CD4-positive, alpha-beta T cell treated with Interleukin-17A for 4 hours (primary cell): ENCODE results near the gene OAT.
A peak's percentile ranks its signal among the peaks of the same experiment; 100 is the strongest.

ENCODE experiments used
- DNase-seq: peaks from one replicate; pipeline ENCODE4 v3.0.0-alpha.2; 2020; ENCODE audit warnings: mixed read lengths

OAT gene

DNA sequence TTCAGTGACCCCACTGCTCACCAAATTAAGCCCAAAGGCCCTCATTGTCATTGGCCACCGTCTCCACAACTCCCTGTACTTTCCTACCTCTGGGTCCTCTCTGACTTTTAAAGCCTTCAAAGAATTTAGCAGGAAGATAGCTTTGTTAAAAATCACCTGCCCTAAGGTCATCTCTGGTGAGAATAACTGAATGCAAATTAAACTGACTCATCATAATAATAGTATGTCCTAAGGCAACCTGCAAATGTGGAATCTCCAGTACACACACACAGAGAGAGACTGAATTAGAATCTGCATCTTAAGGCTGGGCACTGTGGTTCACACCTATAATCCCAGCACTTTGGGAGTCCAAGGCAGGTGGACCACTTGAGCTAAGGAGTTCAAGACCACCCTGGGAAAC is 24.1 kb downstream of the OAT start:
- DNase-seq = no peak

GRCh38 chr10:124392626-124393342 is 25.9 kb downstream of the OAT start:
- DNase-seq = no peak

DNA sequence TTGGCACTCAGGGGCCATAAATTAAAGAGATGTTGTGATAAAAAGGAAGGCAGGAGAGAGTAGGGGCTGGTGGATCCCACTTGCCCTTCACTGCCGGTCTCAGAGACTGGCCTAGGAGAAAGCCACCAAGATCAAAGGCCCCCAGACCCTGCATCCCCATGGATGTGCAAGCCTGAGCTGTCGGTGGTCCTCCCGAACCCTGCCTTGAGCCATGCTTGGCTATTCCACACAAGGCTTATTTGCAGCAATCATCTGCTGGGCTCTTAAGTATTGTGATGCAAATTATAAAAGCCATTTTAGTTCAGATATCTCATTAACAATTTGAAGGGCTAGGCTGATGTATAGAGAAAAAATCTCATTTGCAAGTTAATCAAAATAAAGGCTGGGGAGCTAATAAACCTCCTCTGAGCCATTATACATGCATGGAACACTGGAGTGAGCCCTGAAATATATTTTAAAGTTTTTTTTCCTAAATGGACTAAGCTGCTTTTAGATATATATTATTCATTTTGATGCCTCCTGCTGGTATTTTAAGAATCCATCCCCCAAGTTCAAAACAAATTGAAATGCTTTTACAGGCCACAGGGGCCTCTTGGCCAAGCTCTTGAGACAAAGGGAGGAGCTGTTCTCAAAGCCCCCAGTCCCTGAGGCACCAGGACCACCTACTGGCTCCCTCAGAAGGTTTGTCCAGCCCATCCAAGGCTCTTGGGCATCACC is 28.1 kb downstream of the OAT start:
- no peak for DNase-seq

GRCh38 chr10:124389613-124390361 is 28.9 kb downstream of the OAT start:
- DNase-seq = no peak

GRCh38 chr10:124388823-124389612 is 29.7 kb downstream of the OAT start:
- DNase-seq = peak; percentile 96

- DNase-seq = no peak
Measured at GRCh38 chr10:124388476-124388822, 30.3 kb downstream of the OAT start.

DNA sequence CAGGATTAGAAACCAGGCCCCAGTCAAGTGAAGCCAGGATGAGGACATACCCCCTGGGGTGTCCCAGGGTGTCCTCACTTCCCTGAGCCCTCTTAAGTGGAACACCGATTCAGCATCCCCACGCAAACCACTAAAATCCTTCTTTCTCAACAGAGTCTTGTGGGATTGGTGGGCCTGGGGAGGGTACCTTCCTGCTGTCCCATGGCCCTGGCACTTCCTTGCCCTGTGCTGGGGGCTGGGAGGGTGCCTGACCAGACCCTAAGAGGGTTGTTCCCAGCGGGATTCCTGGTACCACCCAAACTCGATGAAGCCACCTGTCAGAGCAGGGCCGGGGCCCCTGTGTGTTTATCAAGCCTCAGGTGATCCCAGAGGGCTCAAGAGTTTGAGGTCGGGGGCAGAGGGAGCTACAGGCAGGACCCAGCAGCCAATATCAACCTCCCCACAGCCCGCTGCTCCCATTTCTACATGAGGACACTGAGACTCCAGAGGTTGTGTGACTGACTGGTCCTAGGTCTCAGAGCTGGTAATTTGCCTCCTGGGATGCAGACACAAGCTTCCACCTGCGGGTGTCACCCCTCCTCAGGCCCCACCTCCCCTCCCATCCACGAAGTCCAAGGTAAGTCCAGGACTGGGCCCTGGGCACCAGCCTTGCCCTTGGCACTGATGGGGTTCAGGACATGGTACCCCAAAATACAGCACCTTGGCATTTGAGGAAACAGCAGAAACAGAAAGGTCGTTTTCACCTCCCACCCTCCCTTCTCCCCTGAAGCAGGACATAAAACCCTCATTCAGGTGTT is 31.4 kb downstream of the OAT start:
- DNase-seq = no peak

DNA sequence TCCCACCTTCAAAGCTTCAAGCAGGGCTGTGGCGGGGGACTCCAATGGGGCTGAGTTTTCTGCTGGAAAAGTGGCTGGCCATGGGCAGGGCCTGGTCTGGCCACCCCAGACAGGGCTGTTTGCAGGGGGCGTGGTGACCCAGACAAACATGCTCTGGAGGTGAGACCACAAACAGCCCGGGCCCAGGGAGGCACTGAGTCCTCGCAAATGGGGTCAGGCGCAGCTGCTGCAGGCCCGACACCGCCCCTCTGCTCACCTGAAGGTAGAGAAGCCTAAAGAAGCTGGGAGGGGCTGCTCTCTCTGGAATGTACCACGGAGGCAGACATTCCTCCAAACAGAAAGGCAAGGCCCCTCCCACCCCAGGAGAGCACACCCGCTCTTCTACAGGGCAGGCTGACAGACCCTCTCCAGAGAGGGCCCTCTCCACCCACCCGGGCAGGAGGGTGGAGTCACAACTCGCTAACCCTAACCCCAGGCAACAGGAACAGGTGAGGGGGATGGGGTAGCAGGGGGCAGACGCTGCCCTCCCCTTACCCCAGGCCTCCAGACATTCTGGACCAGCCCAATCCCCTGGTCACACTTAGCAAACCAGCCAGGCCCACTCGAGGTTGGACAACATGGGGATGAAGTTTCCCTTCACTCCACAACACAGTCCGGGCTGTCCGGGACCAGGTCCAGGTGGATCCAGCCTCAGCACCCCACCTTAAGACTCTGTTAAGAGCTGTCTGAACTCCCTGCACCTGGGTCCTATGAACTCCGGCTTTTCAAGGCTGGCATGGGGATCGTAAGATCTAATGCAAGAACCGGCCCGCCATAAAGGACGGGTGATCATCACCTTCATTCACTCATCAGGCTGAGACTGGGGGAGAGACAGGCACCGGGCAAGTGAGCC is 32.3 kb downstream of the OAT start:
- no peak for DNase-seq

DNA sequence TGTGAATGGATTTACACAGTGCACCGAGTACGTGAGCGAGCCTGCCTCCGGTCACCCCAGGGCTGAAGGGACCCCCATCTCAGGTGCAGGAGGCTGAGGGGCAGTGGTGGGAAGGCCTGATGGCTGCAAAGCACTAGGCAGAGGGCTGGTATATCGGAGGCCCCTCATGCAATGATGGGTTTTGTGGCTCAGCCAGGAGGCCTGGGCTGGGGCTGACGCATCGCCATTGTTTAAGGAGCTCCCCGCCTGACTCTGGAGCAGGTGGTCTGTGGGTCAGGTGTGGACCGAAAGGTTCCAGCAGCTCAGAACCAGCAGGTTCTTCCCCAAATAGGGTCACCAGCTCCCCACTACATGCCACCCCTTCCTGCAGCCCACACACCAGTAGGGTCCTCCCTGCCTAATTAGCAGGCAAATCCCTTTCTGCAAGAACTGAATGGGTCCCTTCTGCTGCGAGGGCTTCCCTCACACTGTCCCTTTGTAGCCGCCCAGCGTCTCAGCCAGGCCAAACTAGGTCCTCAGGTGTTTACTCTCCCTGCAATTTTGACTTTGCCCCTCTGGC is 33.0 kb downstream of the OAT start:
- DNase-seq = no peak

- DNase-seq = no peak
Measured at GRCh38 chr10:124384591-124385190, 34.0 kb downstream of the OAT start.

GRCh38 chr10:124384172-124384571 is 34.6 kb downstream of the OAT start:
- no peak for DNase-seq

- no peak for DNase-seq
Measured at GRCh38 chr10:124383496-124383895, 35.2 kb downstream of the OAT start.

DNA sequence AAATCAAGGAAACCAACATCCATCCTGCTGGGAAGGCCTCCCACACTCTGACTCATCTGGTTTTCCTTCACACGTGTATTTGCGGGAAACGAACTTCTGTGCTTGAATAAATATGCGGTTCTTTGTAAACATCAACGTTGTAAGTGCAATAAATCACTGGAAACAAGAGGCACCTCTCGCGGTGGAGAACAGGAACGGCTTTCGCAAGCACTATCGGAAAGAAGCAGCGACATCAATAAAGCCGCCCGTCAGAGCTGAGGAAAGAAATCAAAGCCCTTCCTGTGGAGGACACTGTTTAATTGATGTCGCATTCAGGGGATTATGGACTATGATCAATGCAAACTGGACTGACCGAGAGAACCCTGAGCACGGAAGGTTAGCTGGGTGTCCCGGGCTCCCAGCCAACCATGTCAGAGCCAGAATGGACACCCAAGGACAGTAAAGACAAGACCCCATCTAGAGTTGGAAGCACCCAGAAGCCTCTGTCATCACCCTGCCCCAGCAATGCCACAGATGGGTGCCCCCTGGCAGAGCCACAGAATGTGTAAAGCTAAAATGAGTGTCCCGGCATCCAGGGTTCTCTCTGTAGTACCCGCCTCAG is 37.6 kb downstream of the OAT start:
- DNase-seq = no peak

DNA sequence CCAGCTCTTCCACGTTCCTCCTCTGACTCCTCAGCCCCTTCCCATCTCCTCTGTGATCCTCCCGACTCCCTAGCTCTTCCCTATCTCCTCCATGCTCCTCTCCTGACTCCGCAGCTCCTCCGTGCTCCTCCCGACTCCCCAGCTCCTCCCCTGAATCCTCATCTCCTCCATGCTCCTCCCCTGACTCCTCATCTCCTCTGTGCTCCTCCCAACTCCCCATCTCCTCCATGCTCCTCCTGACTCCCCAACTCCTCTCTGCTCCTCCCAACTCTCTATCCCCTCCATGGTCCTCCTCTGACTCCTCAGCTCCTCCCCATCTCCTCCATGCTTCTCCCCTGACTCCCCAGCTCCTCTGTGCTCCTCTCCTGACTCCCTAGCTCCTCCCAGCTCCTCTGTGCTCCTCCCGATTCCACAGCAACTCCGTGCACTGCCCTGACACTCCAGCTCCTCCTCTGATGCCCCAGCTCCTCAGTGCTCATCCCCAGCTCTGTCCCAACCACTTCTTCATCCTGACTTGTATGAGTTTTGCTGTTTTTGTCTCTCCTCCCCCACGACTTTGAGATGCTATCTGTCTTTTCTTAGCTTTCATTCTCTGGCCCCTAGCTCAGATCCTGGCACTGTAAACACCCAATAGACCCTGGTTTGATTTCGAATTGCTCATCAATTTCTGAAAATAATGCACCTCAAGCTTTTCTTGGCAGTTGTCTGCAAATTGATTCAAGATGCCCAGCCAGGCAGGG is 38.3 kb downstream of the OAT start:
- no peak for DNase-seq

- DNase-seq = no peak
Measured at GRCh38 chr10:124379609-124380193, 39.0 kb downstream of the OAT start.

DNA sequence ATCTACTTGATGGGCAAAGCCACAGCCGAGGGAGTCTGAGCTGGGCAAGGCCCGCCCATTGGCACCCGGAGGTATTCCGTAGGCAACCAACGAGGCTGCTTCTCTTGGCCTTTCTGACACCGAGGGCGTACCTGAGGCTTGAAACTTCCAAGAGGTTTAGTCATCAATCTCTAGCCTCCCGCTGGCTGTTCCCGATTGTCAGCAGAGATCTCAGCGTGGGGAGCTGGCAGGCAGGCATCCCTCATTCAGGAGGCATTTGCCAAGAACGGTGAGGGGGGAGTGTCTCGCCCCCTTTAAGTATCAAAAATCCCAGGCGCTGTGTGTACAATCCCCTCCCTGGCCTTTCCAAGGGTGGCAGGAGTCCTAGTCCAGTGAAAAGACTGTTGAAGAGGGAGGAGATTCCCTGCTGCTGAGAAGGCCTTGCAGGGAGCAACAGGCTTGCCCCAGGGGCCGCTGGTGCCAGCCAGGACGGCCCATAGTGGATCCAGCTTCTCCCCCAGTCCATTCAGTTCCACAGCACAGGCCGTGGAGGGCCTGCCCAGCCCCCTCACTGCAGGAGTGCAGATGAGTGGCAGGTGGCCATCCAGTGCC is 39.7 kb downstream of the OAT start:
- no peak for DNase-seq

GRCh38 chr10:124378271-124378670 is 40.5 kb downstream of the OAT start:
- no peak for DNase-seq

GRCh38 chr10:124377101-124377500 is 41.6 kb downstream of the OAT start:
- DNase-seq = no peak
